ENCODE data around the gene NR4A3.

The NR4A3 gene

DNA sequence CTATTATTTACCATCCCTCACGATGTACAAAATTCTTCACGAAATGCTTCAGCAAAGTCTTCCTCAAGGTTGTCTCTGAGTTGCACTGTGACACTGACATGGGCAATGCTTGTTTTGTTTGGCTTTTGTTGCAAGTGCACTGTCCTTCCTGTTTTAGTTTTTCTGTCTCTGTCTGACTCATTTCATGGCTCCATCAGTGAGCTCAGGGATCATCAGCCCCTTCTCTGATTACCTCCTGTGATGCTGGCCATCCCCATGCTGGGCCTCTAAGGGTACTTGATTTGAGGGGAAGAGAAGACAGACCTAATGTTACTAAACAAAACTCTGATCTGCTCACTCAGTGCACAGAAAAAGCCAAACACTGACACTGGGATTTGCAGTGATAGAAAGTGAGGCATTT is 47.2 kb downstream of the NR4A3 start:
- H3K4me3 ChIP-seq (ENCODE audit: low read depth, low read length), result no peak overlapping the region
- no peak for TF ChIP-seq CTCF (IDR thresholded peaks at IDR 0.05; ENCODE audit: borderline replicate concordance, insufficient read depth, low read depth, low read length)

DNA sequence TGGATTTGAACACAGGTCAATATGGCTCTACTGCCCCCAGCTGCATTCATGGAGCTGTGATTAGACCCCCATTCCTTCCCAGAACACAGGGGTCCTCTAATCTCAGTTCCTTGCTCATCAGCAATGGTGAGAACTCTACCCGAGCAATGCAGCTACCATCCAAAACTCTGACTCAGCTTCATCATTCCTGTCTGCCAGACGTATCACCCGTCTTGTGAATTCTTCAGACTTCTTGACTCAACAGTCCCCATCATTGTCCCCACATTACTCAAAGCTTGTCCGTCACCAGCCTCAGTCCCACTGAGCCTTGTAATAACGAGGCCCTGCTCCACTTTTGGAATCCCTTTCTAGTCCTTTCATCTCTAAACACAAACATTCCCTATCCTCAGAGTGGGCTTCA is 48.4 kb downstream of the NR4A3 start:
- no peak overlapping the region for H3K4me3 ChIP-seq (ENCODE audit: low read depth, low read length)
- TF ChIP-seq CTCF (IDR thresholded peaks at IDR 0.05; ENCODE audit: borderline replicate concordance, insufficient read depth, low read depth, low read length), result no peak

- H3K4me3 ChIP-seq (ENCODE audit: low read depth, low read length), result no peak overlapping the region
- TF ChIP-seq CTCF (IDR thresholded peaks at IDR 0.05; ENCODE audit: borderline replicate concordance, insufficient read depth, low read depth, low read length), result no peak
Observed at GRCh38 chr9:99873531-99873930, 51.8 kb downstream of the NR4A3 start.

DNA sequence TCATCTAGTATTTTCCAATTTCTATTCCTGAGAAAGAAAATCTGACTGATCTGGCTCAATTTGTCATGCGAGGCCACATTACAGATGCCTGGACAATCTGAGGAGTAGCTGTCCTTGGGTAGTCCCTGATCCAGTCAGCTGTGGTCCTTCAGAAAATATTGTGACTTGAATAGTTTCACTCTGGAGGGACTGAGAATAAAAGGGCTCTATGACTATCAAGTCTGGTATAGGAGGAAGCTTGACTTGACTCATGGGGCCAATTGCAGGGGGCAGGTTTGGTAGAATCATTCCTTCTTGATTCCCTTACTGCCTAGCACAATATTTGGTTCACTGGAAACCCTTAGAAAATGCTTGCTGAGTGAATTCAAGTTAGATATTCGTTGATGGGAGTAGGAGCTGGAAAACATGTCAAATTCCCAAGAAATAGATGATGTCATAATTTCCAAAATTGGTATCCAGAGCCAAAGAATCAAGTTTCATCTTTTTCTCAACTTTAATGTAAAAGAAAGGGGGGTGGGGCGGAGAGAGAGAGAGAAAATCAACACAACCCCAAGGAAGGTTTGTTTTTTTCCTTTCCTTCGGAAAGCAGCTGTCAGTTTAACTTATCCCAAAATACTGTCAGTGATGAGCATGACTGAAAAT is 52.4 kb downstream of the NR4A3 start:
- no peak for TF ChIP-seq CTCF (IDR thresholded peaks at IDR 0.05; ENCODE audit: borderline replicate concordance, insufficient read depth, low read depth, low read length)

GRCh38 chr9:99876190-99876589 is 54.5 kb downstream of the NR4A3 start:
- H3K4me3 ChIP-seq (ENCODE audit: low read depth, low read length), result no peak overlapping the region

More for the DNA sequence above, 52.4 kb downstream of the NR4A3 start:
- no peak overlapping the region for H3K4me3 ChIP-seq (ENCODE audit: low read depth, low read length)

DNA sequence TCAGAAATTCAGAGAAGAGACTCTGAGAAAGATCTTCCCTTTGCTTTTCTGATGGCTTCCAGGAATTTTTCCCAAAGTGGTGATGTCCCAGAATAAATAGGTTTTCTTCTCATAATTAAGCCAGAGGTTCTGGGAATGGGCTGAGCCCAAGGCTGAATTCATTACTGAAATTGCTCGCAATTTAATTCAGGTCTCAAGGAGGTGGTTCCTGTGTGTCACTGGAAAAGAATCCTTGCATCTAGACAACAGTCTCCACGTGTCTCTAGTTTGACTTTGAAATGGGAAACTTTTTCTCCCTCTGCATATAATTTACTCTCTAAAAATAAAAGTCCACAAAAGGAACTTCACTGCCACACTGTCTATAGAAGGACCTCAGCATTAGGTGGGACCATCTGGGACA is 57.0 kb downstream of the NR4A3 start:
- H3K4me3 ChIP-seq (ENCODE audit: low read depth, low read length), result no peak overlapping the region
- no peak for TF ChIP-seq CTCF (IDR thresholded peaks at IDR 0.05; ENCODE audit: borderline replicate concordance, insufficient read depth, low read depth, low read length)

More at GRCh38 chr9:99876190-99876589, 54.5 kb downstream of the NR4A3 start:
- no peak for TF ChIP-seq CTCF (IDR thresholded peaks at IDR 0.05; ENCODE audit: borderline replicate concordance, insufficient read depth, low read depth, low read length)

- H3K4me3 ChIP-seq (ENCODE audit: low read depth, low read length), result no peak overlapping the region
- TF ChIP-seq CTCF (IDR thresholded peaks at IDR 0.05; ENCODE audit: borderline replicate concordance, insufficient read depth, low read depth, low read length), result no peak
Observed at GRCh38 chr9:99881769-99882168, 60.1 kb downstream of the NR4A3 start.

All from GM12875 (cell line).